HG02938 (cell line): Measurements from ENCODE around the gene SSBP3.
"Not testable (repeated sequence)": the region's sequence is repeated elsewhere in the genome, so short reads cannot be mapped to it uniquely, and the experiment has no call there.

Experiments used
- ATAC-seq: cut with Tn5 transposase; IDR thresholded peaks from one replicate; pipeline ENCODE4 v1.9.1; 2021; ENCODE audit warnings: mild to moderate bottlenecking, moderate library complexity; ENCODE audit not compliant: unreplicated experiment

Gene SSBP3

GRCh38 chr1:54395281-54395934, 10.8 kb downstream of the SSBP3 start:
- no peak for ATAC-seq

GRCh38 chr1:54394104-54394503, 12.1 kb downstream of the SSBP3 start:
- ATAC-seq, result no peak

- no peak for ATAC-seq
Measured at GRCh38 chr1:54392401-54392800, 13.8 kb downstream of the SSBP3 start.

GRCh38 chr1:54391450-54392209, 14.6 kb downstream of the SSBP3 start:
- ATAC-seq, result no peak

- ATAC-seq, result no peak
Measured at GRCh38 chr1:54390655-54391054, 15.5 kb downstream of the SSBP3 start.

GRCh38 chr1:54389608-54390007, 16.6 kb downstream of the SSBP3 start:
- ATAC-seq, result not testable (repeated sequence)

GRCh38 chr1:54387419-54387818, 18.8 kb downstream of the SSBP3 start:
- no peak for ATAC-seq

- no peak for ATAC-seq
Measured at GRCh38 chr1:54385727-54386022, 20.5 kb downstream of the SSBP3 start.

GRCh38 chr1:54384918-54385726, 21.1 kb downstream of the SSBP3 start:
- no peak for ATAC-seq

GRCh38 chr1:54384471-54384870, 21.7 kb downstream of the SSBP3 start:
- ATAC-seq, result no peak

- no peak for ATAC-seq
Measured at GRCh38 chr1:54381524-54381923, 24.7 kb downstream of the SSBP3 start.

- ATAC-seq, result no peak
Measured at GRCh38 chr1:54380290-54380882, 25.8 kb downstream of the SSBP3 start.

GRCh38 chr1:54379555-54380289, 26.5 kb downstream of the SSBP3 start:
- ATAC-seq, result no peak

GRCh38 chr1:54378874-54379554, 27.2 kb downstream of the SSBP3 start:
- ATAC-seq, result no peak

GRCh38 chr1:54378157-54378873, 27.9 kb downstream of the SSBP3 start:
- ATAC-seq, result no peak

GRCh38 chr1:54377040-54377691, 29.0 kb downstream of the SSBP3 start:
- no peak for ATAC-seq

GRCh38 chr1:54376430-54377039, 29.7 kb downstream of the SSBP3 start:
- no peak for ATAC-seq

GRCh38 chr1:54375712-54376429, 30.3 kb downstream of the SSBP3 start:
- ATAC-seq, result no peak
